MM.1S (cell line): Measurements from ENCODE around the gene LDLRAD3.

Source experiments
- DNase-seq: peaks from one replicate; pipeline ENCODE4 v3.0.0-alpha.2; 2015
- H2AFZ ChIP-seq: fragments of 300-600 bp; sonication (generic); 2 replicates; pipeline ENCODE4 v1.6.0; 2016; ENCODE audit warnings: antibody characterized with exemption, low read length
- H3F3A ChIP-seq: fragments of 300-600 bp; sonication (generic); 2 replicates; pipeline ENCODE4 v1.6.1; 2016; ENCODE audit warnings: mild to moderate bottlenecking, antibody characterized with exemption, low read length, moderate library complexity, mixed read lengths; ENCODE audit not compliant: insufficient read depth
- H3K27ac ChIP-seq: fragments of 300-600 bp; sonication (generic); 2 replicates; pipeline ENCODE4 v1.5.1; 2016; ENCODE audit warnings: mild to moderate bottlenecking, low read length
- H3K27me3 ChIP-seq: fragments of 300-600 bp; sonication (generic); replicated peaks from 2 replicates; pipeline ENCODE4 v1.6.0; 2016; ENCODE audit warnings: low read length; ENCODE audit not compliant: insufficient read depth
- H3K36me3 ChIP-seq: fragments of 300-600 bp; sonication (generic); replicated peaks from 2 replicates; pipeline ENCODE4 v1.6.1; 2016; ENCODE audit warnings: mild to moderate bottlenecking, low read length, mixed read lengths; ENCODE audit not compliant: insufficient read depth
- H3K4me1 ChIP-seq: fragments of 300-600 bp; sonication (generic); 2 replicates; pipeline ENCODE4 v1.6.1; 2016; ENCODE audit warnings: low read length, mixed read lengths
- H3K4me2 ChIP-seq: fragments of 300-600 bp; sonication (generic); 2 replicates; pipeline ENCODE4 v1.6.0; 2016; ENCODE audit warnings: low read depth, low read length
- H3K4me3 ChIP-seq: fragments of 300-600 bp; sonication (generic); 2 replicates; pipeline ENCODE4 v1.5.1; 2016; ENCODE audit warnings: low read length, mixed read lengths
- H3K79me2 ChIP-seq: fragments of 300-600 bp; sonication (generic); 2 replicates; pipeline ENCODE4 v1.6.1; 2016; ENCODE audit warnings: mixed run types, low read length, mixed read lengths
- H3K9ac ChIP-seq: fragments of 300-600 bp; sonication (generic); 2 replicates; pipeline ENCODE4 v1.6.1; 2016; ENCODE audit warnings: low read length, mixed read lengths
- H3K9me2 ChIP-seq: fragments of 300-600 bp; sonication (generic); replicated peaks from 2 replicates; pipeline ENCODE4 v1.6.1; 2016; ENCODE audit warnings: mild to moderate bottlenecking, low read length, mixed read lengths; ENCODE audit not compliant: insufficient read depth
- H3K9me3 ChIP-seq: fragments of 300-600 bp; sonication (generic); replicated peaks from 2 replicates; pipeline ENCODE4 v1.6.1; 2016; ENCODE audit warnings: mild to moderate bottlenecking, low read length, mixed read lengths; ENCODE audit not compliant: insufficient read depth
- H4K20me1 ChIP-seq: fragments of 300-600 bp; sonication (generic); 2 replicates; pipeline ENCODE4 v1.6.1; 2016; ENCODE audit warnings: mild to moderate bottlenecking, low read length, moderate library complexity, mixed read lengths; ENCODE audit not compliant: insufficient read depth
- CTCF ChIP-seq: fragments of 300-600 bp; sonication (generic); IDR thresholded peaks from 2 replicates; pipeline ENCODE4 v1.5.1; 2016; ENCODE audit warnings: antibody characterized with exemption, low read length, mixed read lengths
- EZH2 ChIP-seq: fragments of 300-600 bp; sonication (generic); optimal IDR thresholded peaks from 2 replicates; pipeline ENCODE3; 2017; ENCODE audit warnings: low read depth, mild to moderate bottlenecking, antibody characterized with exemption, low read length, mixed read lengths
- EZH2phosphoT487 ChIP-seq: fragments of 300-600 bp; sonication (generic); IDR thresholded peaks from 2 replicates; pipeline ENCODE4 v1.6.1; 2018; ENCODE audit warnings: antibody characterized with exemption, low read length

The LDLRAD3 gene

GRCh38 chr11:36026315-36026968, 82.6 kb downstream of the LDLRAD3 start:
- Histone ChIP-seq H3K79me2 (no peaks in the 10 kb centered on the region), H2AFZ (no peak overlapping the region)
- TF ChIP-seq CTCF (no peak), EZH2phosphoT487 (no peak), EZH2 (no peak)

GRCh38 chr11:36027731-36028130, 83.9 kb downstream of the LDLRAD3 start:
- no peak overlapping the region for H2AFZ ChIP-seq
- DNase-seq = no peak
- H3K4me2 ChIP-seq = no peak overlapping the region
- no peaks in the 10 kb centered on the region for H3K36me3 ChIP-seq
- no peaks in the 10 kb centered on the region for H3K27me3 ChIP-seq
- H3K9me3 ChIP-seq = no peaks in the 10 kb centered on the region
- no peak overlapping the region for H3K9ac ChIP-seq
- H3K4me3 ChIP-seq = no peak overlapping the region
- H3K9me2 ChIP-seq = no peaks in the 10 kb centered on the region
- no peaks in the 10 kb centered on the region for H3K79me2 ChIP-seq
- peaks cover 11% of the 10 kb centered on the region for H3K4me1 ChIP-seq
- H3K27ac ChIP-seq = no peak overlapping the region
- no peak for TF ChIP-seq CTCF
- no peak for TF ChIP-seq EZH2phosphoT487
- no peak for TF ChIP-seq EZH2
- H4K20me1 ChIP-seq = no peaks in the 10 kb centered on the region
- H3F3A ChIP-seq = no peaks in the 10 kb centered on the region

More at GRCh38 chr11:36026315-36026968, 82.6 kb downstream of the LDLRAD3 start:
- Histone ChIP-seq H3K4me2 (no peak overlapping the region), H3F3A (no peaks in the 10 kb centered on the region), H3K4me3 (no peak overlapping the region), H3K27me3 (no peaks in the 10 kb centered on the region), H3K9me2 (no peaks in the 10 kb centered on the region), H3K4me1 (peaks cover 8% of the 10 kb centered on the region), H3K9ac (no peak overlapping the region), H4K20me1 (no peaks in the 10 kb centered on the region), H3K9me3 (no peaks in the 10 kb centered on the region), H3K36me3 (no peaks in the 10 kb centered on the region), H3K27ac (no peak overlapping the region)
- DNase-seq = no peak

GRCh38 chr11:36029616-36030015, 85.8 kb downstream of the LDLRAD3 start:
- H3K79me2 ChIP-seq = no peaks in the 10 kb centered on the region
- DNase-seq = no peak
- no peak overlapping the region for H3K9ac ChIP-seq
- no peak overlapping the region for H3K4me3 ChIP-seq
- H3K4me2 ChIP-seq = no peak overlapping the region
- H4K20me1 ChIP-seq = no peaks in the 10 kb centered on the region
- H3K27ac ChIP-seq = no peak overlapping the region
- H3F3A ChIP-seq = no peaks in the 10 kb centered on the region
- no peak overlapping the region for H2AFZ ChIP-seq
- no peaks in the 10 kb centered on the region for H3K36me3 ChIP-seq
- no peaks in the 10 kb centered on the region for H3K9me3 ChIP-seq
- no peaks in the 10 kb centered on the region for H3K9me2 ChIP-seq
- TF ChIP-seq EZH2 = no peak
- no peak for TF ChIP-seq CTCF
- TF ChIP-seq EZH2phosphoT487 = no peak
- peaks cover 11% of the 10 kb centered on the region for H3K4me1 ChIP-seq
- no peaks in the 10 kb centered on the region for H3K27me3 ChIP-seq
